ENCODE results near the gene ACTMAP.

DNA sequence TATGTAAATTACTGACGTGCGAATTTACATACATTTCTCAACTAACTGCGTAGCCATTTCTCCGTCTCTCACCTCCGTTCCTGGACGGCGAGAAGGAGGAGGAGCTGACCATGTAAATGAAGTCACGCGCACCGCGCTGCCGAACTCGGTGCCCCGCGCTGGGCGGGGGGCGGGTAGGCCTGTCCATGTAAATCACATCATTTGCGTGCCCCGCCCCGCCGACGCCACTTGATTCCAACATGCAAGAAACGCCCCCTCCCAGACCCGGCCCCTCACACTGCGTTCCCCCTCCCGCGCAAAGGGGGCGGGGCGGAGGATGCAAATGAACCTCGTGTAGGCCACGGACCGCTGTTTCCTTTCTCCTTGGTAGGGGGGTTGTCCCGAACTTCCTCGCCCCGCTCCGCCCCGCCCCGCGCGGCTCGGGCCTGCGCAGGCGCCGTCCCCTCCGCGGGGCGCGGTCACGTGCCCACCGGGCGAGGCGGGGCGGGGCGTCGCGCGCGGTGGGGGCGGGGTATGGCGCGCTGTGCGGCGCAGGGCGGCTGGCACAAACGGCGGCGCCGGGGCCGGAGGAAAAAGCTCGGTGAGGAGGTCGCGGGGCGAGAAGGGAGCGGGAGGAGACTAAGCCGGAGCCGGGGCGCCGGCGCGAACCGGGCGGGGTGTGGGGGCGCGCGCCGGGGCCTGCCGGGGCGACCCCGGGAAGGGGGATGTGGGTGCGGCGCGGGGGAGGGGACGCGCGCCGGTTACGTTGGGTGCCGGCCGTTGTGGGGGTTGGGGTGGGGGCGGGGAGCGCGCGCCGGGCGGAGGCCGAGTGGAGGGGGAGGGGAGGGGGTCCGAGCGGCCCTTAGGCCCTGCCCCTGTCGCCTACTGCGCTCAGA, 48.6 kb upstream of the ACTMAP start, which contains the start of gene EGLN2:
- TF ChIP-seq, protein P1, sequence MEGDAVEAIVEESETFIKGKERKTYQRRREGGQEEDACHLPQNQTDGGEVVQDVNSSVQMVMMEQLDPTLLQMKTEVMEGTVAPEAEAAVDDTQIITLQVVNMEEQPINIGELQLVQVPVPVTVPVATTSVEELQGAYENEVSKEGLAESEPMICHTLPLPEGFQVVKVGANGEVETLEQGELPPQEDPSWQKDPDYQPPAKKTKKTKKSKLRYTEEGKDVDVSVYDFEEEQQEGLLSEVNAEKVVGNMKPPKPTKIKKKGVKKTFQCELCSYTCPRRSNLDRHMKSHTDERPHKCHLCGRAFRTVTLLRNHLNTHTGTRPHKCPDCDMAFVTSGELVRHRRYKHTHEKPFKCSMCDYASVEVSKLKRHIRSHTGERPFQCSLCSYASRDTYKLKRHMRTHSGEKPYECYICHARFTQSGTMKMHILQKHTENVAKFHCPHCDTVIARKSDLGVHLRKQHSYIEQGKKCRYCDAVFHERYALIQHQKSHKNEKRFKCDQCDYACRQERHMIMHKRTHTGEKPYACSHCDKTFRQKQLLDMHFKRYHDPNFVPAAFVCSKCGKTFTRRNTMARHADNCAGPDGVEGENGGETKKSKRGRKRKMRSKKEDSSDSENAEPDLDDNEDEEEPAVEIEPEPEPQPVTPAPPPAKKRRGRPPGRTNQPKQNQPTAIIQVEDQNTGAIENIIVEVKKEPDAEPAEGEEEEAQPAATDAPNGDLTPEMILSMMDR (IDR thresholded peaks at IDR 0.05): no peak
- TF ChIP-seq POLR2A (IDR thresholded peaks at IDR 0.05): peak in 1 of 2 donors; percentile 83

All from vagina (tissue), 2 donors.